ENCODE measurements around the gene ABR. TPM values are rescaled to one million over a fixed set of nuclear protein-coding genes. Genes with fewer than 3 reads are reported as not detected.

Gene ABR
- polyA plus RNA-seq, 2 of the 4 experiments (the other 2 are of a cell fraction), result 70.9 to 73.8 TPM

DNA sequence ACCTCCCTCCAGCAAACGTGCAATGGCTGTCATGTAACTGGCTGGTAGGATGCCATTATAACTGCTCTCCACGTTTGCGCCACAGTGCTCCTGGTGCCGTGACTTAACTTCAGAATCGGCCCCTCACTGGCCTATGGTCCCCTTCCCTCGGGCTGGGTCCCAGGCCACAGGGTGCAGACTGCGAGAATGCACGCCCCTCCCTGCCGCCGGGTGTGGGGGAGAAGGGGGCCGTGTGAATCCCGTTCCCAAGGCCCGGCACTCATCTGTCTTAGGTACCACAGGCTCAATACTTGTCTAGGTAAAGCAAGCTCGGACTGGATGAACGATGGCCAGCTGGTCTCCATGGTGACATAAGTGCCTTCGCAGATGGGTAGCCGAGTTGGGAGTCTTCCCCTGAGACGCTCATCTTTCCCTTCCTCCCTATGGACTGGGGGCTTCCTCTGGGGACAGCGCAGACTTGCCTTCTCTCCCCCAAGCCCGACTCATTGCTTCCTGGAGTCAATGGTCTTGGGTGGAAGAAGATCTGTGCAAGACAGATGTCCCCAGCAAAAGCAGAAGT lies 145.1 kb downstream of the ABR start:
- WGBS (ENCODE audit: missing lambda C conversion rate), result 91% methylated on average over 20 of the region's 20 CpGs
- FAIRE-seq, result no peak

DNA sequence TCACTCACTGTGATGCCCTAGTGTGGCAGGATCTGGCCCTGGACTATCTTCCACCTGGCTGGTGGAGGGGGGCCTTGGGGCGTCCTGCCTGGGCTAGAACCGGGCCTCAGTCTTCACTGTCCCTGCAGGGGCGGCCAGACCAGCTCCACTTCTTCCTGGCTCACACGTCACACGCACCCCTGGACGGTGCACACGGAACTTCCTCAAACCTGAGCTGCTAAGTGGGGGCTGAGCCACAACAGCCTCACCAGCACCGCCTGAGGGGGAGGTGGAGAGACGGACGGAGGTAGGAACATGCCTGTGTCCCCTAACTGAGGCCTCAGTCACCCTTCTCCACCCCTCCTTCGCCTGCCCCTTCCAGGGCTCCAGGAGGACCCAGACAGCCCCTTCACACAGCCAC lies 146.3 kb downstream of the ABR start:
- ChIA-PET POLR2A (no interaction called here), CTCF (interaction anchor here (0.6 to 2.4 kb wide), 3 partner anchors 11 to 119 kb away, joined by 3 to 9 read pairs (median 3); no protein-coding TSS in a partner anchor)
- 93% methylated on average over 11 of the region's 11 CpGs for WGBS (ENCODE audit: missing lambda C conversion rate)
- H3K4me2 ChIP-seq, result no peak overlapping the region
- TF ChIP-seq HOXB13 (CRISPR knock-in tag; IDR thresholded peaks at IDR 0.05; ENCODE audit: low read depth) (no peak), SMC3 (IDR thresholded peaks at IDR 0.05) (no peak), TP53 (CRISPR knock-in tag; IDR thresholded peaks at IDR 0.05) (no peak), MAFK (IDR thresholded peaks at IDR 0.05; ENCODE audit: partially characterized antibody) (no peak), CEBPB (IDR thresholded peaks at IDR 0.05) (no peak), POLR2A (IDR thresholded peaks at IDR 0.05; ENCODE audit: low read length) (no peak), ZNF302 (CRISPR knock-in tag; IDR thresholded peaks at IDR 0.05) (no peak)
- TF ChIP-seq, protein P1, sequence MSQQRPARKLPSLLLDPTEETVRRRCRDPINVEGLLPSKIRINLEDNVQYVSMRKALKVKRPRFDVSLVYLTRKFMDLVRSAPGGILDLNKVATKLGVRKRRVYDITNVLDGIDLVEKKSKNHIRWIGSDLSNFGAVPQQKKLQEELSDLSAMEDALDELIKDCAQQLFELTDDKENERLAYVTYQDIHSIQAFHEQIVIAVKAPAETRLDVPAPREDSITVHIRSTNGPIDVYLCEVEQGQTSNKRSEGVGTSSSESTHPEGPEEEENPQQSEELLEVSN (IDR thresholded peaks at IDR 0.05; ENCODE audit: borderline replicate concordance, low read depth), result no peak
- TF ChIP-seq, protein P2, sequence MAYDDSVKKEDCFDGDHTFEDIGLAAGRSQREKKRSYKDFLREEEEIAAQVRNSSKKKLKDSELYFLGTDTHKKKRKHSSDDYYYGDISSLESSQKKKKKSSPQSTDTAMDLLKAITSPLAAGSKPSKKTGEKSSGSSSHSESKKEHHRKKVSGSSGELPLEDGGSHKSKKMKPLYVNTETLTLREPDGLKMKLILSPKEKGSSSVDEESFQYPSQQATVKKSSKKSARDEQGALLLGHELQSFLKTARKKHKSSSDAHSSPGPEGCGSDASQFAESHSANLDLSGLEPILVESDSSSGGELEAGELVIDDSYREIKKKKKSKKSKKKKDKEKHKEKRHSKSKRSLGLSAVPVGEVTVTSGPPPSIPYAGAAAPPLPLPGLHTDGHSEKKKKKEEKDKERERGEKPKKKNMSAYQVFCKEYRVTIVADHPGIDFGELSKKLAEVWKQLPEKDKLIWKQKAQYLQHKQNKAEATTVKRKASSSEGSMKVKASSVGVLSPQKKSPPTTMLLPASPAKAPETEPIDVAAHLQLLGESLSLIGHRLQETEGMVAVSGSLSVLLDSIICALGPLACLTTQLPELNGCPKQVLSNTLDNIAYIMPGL (CRISPR knock-in tag; IDR thresholded peaks at IDR 0.05; ENCODE audit: borderline replicate concordance), result no peak
- no peak overlapping the region for H3K4me3 ChIP-seq
- ATAC-seq, result no peak
- no peak for DNase-seq (ENCODE audit: low read depth in 1 of 2, low spot score in 1 of 2)
- H3K9me3 ChIP-seq, result no peaks in the 10 kb centered on the region
- no peak for FAIRE-seq
- H3K4me1 ChIP-seq, result no peaks in the 10 kb centered on the region
- no peak overlapping the region for H3K27ac ChIP-seq

More for the DNA sequence above, 145.1 kb downstream of the ABR start:
- no peak for DNase-seq (ENCODE audit: low read depth in 1 of 2, low spot score in 1 of 2)
- H3K4me1 ChIP-seq, result no peaks in the 10 kb centered on the region
- TF ChIP-seq ESRRA (IDR thresholded peaks at IDR 0.05; ENCODE audit: borderline replicate concordance, low read length) (no peak), CHD4 (IDR thresholded peaks at IDR 0.05; ENCODE audit: borderline replicate concordance) (no peak), EHF (CRISPR knock-in tag; IDR thresholded peaks at IDR 0.05) (no peak), RARB (CRISPR knock-in tag; IDR thresholded peaks at IDR 0.05) (no peak), FOSB (CRISPR knock-in tag; IDR thresholded peaks at IDR 0.05) (no peak), POLR2A (IDR thresholded peaks at IDR 0.05; ENCODE audit: low read length) (no peak), TFCP2L1 (CRISPR knock-in tag; IDR thresholded peaks at IDR 0.05) (no peak), GATA3 (IDR thresholded peaks at IDR 0.05; ENCODE audit: borderline replicate concordance) (no peak), CHD2 (IDR thresholded peaks at IDR 0.05; ENCODE audit: low read length, partially characterized antibody) (no peak)
- TF ChIP-seq, protein P3, sequence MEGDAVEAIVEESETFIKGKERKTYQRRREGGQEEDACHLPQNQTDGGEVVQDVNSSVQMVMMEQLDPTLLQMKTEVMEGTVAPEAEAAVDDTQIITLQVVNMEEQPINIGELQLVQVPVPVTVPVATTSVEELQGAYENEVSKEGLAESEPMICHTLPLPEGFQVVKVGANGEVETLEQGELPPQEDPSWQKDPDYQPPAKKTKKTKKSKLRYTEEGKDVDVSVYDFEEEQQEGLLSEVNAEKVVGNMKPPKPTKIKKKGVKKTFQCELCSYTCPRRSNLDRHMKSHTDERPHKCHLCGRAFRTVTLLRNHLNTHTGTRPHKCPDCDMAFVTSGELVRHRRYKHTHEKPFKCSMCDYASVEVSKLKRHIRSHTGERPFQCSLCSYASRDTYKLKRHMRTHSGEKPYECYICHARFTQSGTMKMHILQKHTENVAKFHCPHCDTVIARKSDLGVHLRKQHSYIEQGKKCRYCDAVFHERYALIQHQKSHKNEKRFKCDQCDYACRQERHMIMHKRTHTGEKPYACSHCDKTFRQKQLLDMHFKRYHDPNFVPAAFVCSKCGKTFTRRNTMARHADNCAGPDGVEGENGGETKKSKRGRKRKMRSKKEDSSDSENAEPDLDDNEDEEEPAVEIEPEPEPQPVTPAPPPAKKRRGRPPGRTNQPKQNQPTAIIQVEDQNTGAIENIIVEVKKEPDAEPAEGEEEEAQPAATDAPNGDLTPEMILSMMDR (IDR thresholded peaks at IDR 0.05), result no peak
- TF ChIP-seq, protein P4, sequence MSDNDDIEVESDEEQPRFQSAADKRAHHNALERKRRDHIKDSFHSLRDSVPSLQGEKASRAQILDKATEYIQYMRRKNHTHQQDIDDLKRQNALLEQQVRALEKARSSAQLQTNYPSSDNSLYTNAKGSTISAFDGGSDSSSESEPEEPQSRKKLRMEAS (IDR thresholded peaks at IDR 0.05), result no peak
- TF ChIP-seq, protein P5, sequence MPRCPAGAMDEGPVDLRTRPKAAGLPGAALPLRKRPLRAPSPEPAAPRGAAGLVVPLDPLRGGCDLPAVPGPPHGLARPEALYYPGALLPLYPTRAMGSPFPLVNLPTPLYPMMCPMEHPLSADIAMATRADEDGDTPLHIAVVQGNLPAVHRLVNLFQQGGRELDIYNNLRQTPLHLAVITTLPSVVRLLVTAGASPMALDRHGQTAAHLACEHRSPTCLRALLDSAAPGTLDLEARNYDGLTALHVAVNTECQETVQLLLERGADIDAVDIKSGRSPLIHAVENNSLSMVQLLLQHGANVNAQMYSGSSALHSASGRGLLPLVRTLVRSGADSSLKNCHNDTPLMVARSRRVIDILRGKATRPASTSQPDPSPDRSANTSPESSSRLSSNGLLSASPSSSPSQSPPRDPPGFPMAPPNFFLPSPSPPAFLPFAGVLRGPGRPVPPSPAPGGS (IDR thresholded peaks at IDR 0.05), result no peak
- ATAC-seq, result no peak
- CTCF ChIA-PET, result interaction anchor here (2.4 kb wide), 1 partner anchor 24 kb away, joined by 9 read pairs; no protein-coding TSS in a partner anchor
- no peak overlapping the region for H3K4me2 ChIP-seq
- no peak overlapping the region for H3K4me3 ChIP-seq
- H3K27ac ChIP-seq, result no peak overlapping the region
- POLR2A ChIA-PET, result no interaction called here
- H3K9me3 ChIP-seq, result no peaks in the 10 kb centered on the region
